ENCODE results near the gene MTPN.

The MTPN gene

GRCh38 chr7:135981958-135982646, 4.9 kb upstream of the MTPN start:
- DNase-seq = no peak

- DNase-seq = peak; percentile 91
Measured at GRCh38 chr7:135980665-135981180, 3.6 kb upstream of the MTPN start.

GRCh38 chr7:135980012-135980551, 2.9 kb upstream of the MTPN start:
- peak; percentile 53 for DNase-seq

- no peak for DNase-seq
Measured at GRCh38 chr7:135979471-135980011, 2.4 kb upstream of the MTPN start.

GRCh38 chr7:135978624-135979023, 1.5 kb upstream of the MTPN start:
- no peak for DNase-seq

- DNase-seq = no peak
Measured at GRCh38 chr7:135977742-135978066, 545 bp upstream of the MTPN start.

GRCh38 chr7:135976312-135977006, 700 bp downstream of the MTPN start:
- DNase-seq = peak; percentile 47

GRCh38 chr7:135975166-135975565, 2.0 kb downstream of the MTPN start:
- no peak for DNase-seq

- DNase-seq = peak; percentile 27
Measured at GRCh38 chr7:135974667-135975066, 2.5 kb downstream of the MTPN start.

- DNase-seq = no peak
Measured at GRCh38 chr7:135971366-135971725, 5.8 kb downstream of the MTPN start.

GRCh38 chr7:135970682-135971365, 6.3 kb downstream of the MTPN start:
- no peak for DNase-seq

GRCh38 chr7:135970045-135970444, 7.1 kb downstream of the MTPN start:
- DNase-seq = no peak

GRCh38 chr7:135966341-135967043, 10.7 kb downstream of the MTPN start:
- no peak for DNase-seq

- DNase-seq = no peak
Measured at GRCh38 chr7:135965602-135966001, 11.6 kb downstream of the MTPN start.

GRCh38 chr7:135964791-135965190, 12.4 kb downstream of the MTPN start:
- DNase-seq = no peak

GRCh38 chr7:135964274-135964673, 12.9 kb downstream of the MTPN start:
- DNase-seq = no peak

GRCh38 chr7:135962802-135963201, 14.4 kb downstream of the MTPN start:
- DNase-seq = no peak

- DNase-seq = no peak
Measured at GRCh38 chr7:135960709-135961451, 16.3 kb downstream of the MTPN start.

- DNase-seq = no peak
Measured at GRCh38 chr7:135959646-135960363, 17.4 kb downstream of the MTPN start.

GRCh38 chr7:135958173-135958572, 19.0 kb downstream of the MTPN start:
- DNase-seq = no peak

- no peak for DNase-seq
Measured at GRCh38 chr7:135957627-135958026, 19.5 kb downstream of the MTPN start.

Data from activated CD4-positive, alpha-beta T cell treated with anti-CD3 and anti-CD28 coated beads, Interleukin-10, Interleukin-2, amounts not matched to agents 100 ng/mL and 50 ng/mL, durations not matched to agents 16 hours and 8 hours (primary cell).